ENCODE data around the gene PRR36. TPM values are rescaled to one million over a fixed set of nuclear protein-coding genes. Genes with fewer than 3 reads are reported as not detected.

Gene PRR36
- total RNA-seq (under 1 TPM in 5 of 9 donors, not detected in 4; 0.07 to 0.27 (median 0.11) TPM), polyA plus RNA-seq (under 1 TPM; 0.01 to 0.04 TPM)
- long read RNA-seq, donor 1, partial matches to known transcripts, result 1 of 1 reads
- long read RNA-seq, donor 1, other reads (novel, unspliced or antisense), result 0 of 1 reads
- long read RNA-seq, donor 2, result 0 reads
- long read RNA-seq, donor 3, partial matches to known transcripts, result 1 of 1 reads
- long read RNA-seq, donor 3, other reads (novel, unspliced or antisense), result 0 of 1 reads

DNA sequence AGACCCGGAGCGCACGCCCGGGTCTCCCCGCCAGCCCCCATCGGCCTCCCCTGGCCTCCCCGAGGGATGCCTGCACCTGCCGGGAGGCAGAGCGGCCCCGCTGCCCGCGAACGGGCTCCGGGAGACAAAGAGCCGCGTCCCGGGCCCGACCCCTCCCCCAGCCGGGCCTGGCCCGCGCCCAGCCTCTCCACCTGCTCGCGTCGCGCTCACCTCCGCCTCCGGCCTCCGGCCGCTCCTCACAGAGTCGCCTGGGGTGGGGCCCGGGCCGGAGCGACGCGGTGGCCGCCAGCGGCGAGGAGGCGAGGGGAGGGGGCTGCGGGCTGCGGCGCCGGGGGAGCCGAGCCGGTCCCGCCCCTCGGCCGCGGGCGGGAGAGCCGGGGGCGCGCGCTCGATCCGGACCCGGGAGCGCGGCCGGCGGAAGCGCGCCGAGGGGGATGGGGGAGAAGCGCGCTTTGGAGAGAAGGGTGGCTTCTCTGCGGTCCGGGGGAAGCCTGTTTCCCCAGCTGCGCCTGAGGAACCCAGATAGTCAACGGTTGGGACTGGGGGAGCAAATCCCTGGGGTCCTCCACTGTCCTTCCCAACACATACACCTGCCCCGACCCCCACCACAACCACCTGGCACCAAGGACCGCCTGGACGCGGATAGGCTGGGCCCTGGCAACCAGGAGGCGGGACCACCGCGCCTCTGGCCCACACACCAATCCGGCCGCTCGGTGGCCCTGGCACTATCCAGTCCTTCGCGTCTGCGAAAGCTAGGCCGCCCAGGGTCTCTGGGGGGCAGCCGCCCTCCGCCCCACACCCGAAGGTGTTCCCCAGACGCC lies at the start of gene PRR36:
Gene PRR36 (minus strand): TSS at position 315 of the 821 bp plus-strand sequence. CDS start 701 bp downstream, outside the sequence.
- 0 to 2% (median 1%) methylated on average over 47 to 88 of the region's 88 CpGs for WGBS, 4 donors
- peaks cover 10 to 35% (median 25%) of the 10 kb centered on the region in 9 donors for H3K27me3 ChIP-seq
- H3K27ac ChIP-seq, result no peak within 1 kb of the TSS
- H3K9me3 ChIP-seq, result no peaks in the 10 kb centered on the region
- intact Hi-C loops (cut with DNase I), result no loop called here
- peaks cover 0 to 45% (median 10%) of the 10 kb centered on the region in 12 donors for H3K4me1 ChIP-seq
- peak within 1 kb of the TSS; percentile 13 to 56 (median 41) for H3K4me3 ChIP-seq
- TF ChIP-seq, protein P1, sequence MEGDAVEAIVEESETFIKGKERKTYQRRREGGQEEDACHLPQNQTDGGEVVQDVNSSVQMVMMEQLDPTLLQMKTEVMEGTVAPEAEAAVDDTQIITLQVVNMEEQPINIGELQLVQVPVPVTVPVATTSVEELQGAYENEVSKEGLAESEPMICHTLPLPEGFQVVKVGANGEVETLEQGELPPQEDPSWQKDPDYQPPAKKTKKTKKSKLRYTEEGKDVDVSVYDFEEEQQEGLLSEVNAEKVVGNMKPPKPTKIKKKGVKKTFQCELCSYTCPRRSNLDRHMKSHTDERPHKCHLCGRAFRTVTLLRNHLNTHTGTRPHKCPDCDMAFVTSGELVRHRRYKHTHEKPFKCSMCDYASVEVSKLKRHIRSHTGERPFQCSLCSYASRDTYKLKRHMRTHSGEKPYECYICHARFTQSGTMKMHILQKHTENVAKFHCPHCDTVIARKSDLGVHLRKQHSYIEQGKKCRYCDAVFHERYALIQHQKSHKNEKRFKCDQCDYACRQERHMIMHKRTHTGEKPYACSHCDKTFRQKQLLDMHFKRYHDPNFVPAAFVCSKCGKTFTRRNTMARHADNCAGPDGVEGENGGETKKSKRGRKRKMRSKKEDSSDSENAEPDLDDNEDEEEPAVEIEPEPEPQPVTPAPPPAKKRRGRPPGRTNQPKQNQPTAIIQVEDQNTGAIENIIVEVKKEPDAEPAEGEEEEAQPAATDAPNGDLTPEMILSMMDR (IDR thresholded peaks at IDR 0.05), result no peak
- TF ChIP-seq POLR2A (IDR thresholded peaks at IDR 0.05), result no peak
- no peaks in the 10 kb centered on the region for H3K36me3 ChIP-seq
- ATAC-seq, result peak in 3 of 4 donors; percentile 13 to 41 (median 28)
- peak in 2 of 5 donors; percentile 52 to 57 for DNase-seq

DNA sequence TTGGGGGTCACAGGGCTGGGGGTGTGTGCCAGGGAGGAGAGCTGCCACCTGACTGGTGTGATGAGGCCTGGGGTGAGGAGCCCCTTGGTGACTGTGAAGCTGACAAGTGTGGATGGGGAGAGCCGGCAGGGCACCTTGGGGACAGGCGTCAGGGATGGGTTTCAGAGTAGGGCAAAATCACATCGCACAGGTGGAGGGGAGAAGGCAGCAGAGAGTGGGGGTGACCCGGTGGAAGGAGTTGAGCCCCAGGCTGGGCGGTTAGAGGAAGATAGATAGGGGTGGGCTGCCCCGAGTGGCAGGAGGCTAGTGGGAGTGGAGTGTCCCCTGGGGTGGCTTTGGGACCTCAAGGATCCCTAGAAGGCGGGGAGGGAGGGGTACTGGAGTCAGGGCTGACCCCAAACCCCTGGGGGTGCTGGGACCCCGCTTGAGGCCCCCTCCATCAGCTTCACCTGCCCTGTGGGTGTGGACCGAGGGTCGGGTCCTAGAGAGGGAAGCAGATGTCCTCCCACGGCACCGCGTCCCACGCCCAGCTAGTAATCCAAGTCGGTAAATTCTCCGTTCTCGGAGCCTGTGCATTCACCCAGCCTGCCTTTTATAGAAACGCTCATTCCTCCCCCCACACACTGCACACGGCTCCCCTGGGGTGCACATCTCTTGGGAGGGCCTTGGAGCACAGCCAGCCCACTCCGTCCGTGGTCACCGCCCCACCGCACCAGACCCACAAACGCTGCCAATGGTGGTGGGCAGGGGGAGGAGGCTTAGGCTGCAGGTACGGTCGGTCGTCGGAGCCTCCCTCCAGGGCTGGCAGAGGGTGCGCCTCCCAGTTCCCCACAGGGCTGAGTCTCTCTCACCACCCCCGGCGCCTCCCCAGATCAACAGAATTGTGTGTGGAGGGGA lies 49.4 kb upstream of the PRR36 start:
- no peak for ATAC-seq
- peak overlapping the region in 1 of 12 donors; percentile 96 for H3K27ac ChIP-seq
- 77 to 84% (median 82%) methylated on average over 20 to 31 of the region's 31 CpGs for WGBS, 4 donors
- H3K27me3 ChIP-seq, result peaks cover 0 to 9% (median 5%) of the 10 kb centered on the region in 9 donors
- peaks cover 8 to 67% (median 43%) of the 10 kb centered on the region in 12 donors for H3K4me1 ChIP-seq
- H3K36me3 ChIP-seq, result peaks cover 0 to 28% (median 14%) of the 10 kb centered on the region in 9 donors
- intact Hi-C loops (cut with DNase I), result loop anchor here in 6 of 10 donors (2.0 to 5.0 kb wide), 4 partner anchors 66 to 71 kb away; no protein-coding TSS in a partner anchor
- no peak for DNase-seq
- no peaks in the 10 kb centered on the region for H3K9me3 ChIP-seq
- no peak overlapping the region for H3K4me3 ChIP-seq
- TF ChIP-seq POLR2A (IDR thresholded peaks at IDR 0.05), result no peak
- TF ChIP-seq, protein P1 (IDR thresholded peaks at IDR 0.05), result no peak

DNA sequence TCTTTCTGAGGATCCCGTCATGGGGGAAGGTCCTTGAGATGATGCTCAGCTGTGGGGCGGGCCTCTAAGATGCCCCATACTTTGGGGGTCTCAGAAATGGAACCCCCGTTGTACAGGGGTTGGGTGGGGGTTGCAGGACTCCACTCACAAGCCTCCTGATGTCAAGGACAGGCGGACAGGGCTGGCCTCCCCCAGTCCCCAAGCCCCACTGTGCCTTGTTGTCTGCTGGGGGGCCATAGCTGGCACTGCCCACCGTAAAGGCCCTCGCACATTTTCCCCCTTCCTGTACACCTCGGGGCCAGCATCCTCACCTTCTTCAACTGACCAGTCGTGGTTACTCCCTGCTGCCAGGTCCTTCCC lies 48.6 kb upstream of the PRR36 start:
- Histone ChIP-seq H3K9me3 (no peaks in the 10 kb centered on the region), H3K27me3 (peaks cover 0 to 17% (median 10%) of the 10 kb centered on the region in 9 donors), H3K27ac (peak overlapping the region in 1 of 12 donors; percentile 96), H3K36me3 (peaks cover 0 to 28% (median 14%) of the 10 kb centered on the region in 9 donors), H3K4me1 (peaks cover 8 to 65% (median 38%) of the 10 kb centered on the region in 12 donors), H3K4me3 (no peak overlapping the region)
- intact Hi-C loops (cut with DNase I), result loop anchor here in 4 of 10 donors (5.0 kb wide), 2 partner anchors 66 to 71 kb away; no protein-coding TSS in a partner anchor
- ATAC-seq (no peak), DNase-seq (no peak)
- WGBS, 4 donors, result 91 to 94% (median 92%) methylated on average over 7 to 8 of the region's 8 CpGs
- TF ChIP-seq, protein P1 (IDR thresholded peaks at IDR 0.05), result no peak
- TF ChIP-seq POLR2A (IDR thresholded peaks at IDR 0.05), result no peak
